CD4-positive, alpha-beta T cell treated with Interferon alpha-2 for 1 hour (primary cell): Measurements from ENCODE around the gene G3BP2.
"Not testable (repeated sequence)": the region's sequence is repeated elsewhere in the genome, so short reads cannot be mapped to it uniquely, and the experiment has no call there.

Experiments
- DNase-seq, 2 donors: peaks; one replicate each; pipeline ENCODE4 v3.0.0-alpha.2; 2020 to 2022

G3BP2 gene

GRCh38 chr4:75673027-75673958 is at the start of gene G3BP2:
Gene G3BP2 (minus strand): TSS chr4:75673411. CDS start chr4:75662025, 11,386 bp downstream.
- peak; percentile 99 for DNase-seq

GRCh38 chr4:75722417-75722816 is 49.2 kb upstream of the G3BP2 start:
- DNase-seq, result no peak

- no peak for DNase-seq
Observed at GRCh38 chr4:75718529-75718928, 45.3 kb upstream of the G3BP2 start.

- DNase-seq, result no peak
Observed at GRCh38 chr4:75717408-75717807, 44.2 kb upstream of the G3BP2 start.

- not testable (repeated sequence) for DNase-seq
Observed at GRCh38 chr4:75716054-75716453, 42.8 kb upstream of the G3BP2 start.

- DNase-seq, result no peak
Observed at GRCh38 chr4:75715105-75715799, 42.0 kb upstream of the G3BP2 start.

- no peak for DNase-seq
Observed at GRCh38 chr4:75714704-75715103, 41.5 kb upstream of the G3BP2 start.

GRCh38 chr4:75714011-75714410 is 40.8 kb upstream of the G3BP2 start:
- DNase-seq, result no peak

- DNase-seq, result no peak
Observed at GRCh38 chr4:75710246-75710645, 37.0 kb upstream of the G3BP2 start.

GRCh38 chr4:75708218-75708691 is 35.0 kb upstream of the G3BP2 start:
- DNase-seq, result peak; percentile 55 to 70

GRCh38 chr4:75705198-75705977 is 32.2 kb upstream of the G3BP2 start:
- DNase-seq, result no peak

- no peak for DNase-seq
Observed at GRCh38 chr4:75702919-75703411, 29.8 kb upstream of the G3BP2 start.

GRCh38 chr4:75699299-75699698 is 26.1 kb upstream of the G3BP2 start:
- no peak for DNase-seq

GRCh38 chr4:75698963-75699228 is 25.7 kb upstream of the G3BP2 start:
- DNase-seq, result no peak

GRCh38 chr4:75698162-75698962 is 25.2 kb upstream of the G3BP2 start:
- DNase-seq, result peak; percentile 45 to 51

- no peak for DNase-seq
Observed at GRCh38 chr4:75696581-75696980, 23.4 kb upstream of the G3BP2 start.

GRCh38 chr4:75696071-75696470 is 22.9 kb upstream of the G3BP2 start:
- peak; percentile 57 to 65 for DNase-seq

- not testable (repeated sequence) for DNase-seq
Observed at GRCh38 chr4:75692066-75692465, 18.9 kb upstream of the G3BP2 start.

GRCh38 chr4:75687125-75687524 is 13.9 kb upstream of the G3BP2 start:
- not testable (repeated sequence) for DNase-seq

GRCh38 chr4:75686346-75686745 is 13.1 kb upstream of the G3BP2 start:
- DNase-seq, result peak in 1 of 2 donors; percentile 42

- DNase-seq, result no peak
Observed at GRCh38 chr4:75685546-75686189, 12.5 kb upstream of the G3BP2 start.
